Subcutaneous adipose tissue (tissue), 4 donors: ENCODE results near the gene ADGRL3. TPM values are rescaled to one million over a fixed set of nuclear protein-coding genes. Genes with fewer than 3 reads are reported as not detected.

Source experiments
- total RNA-seq, 4 donors: library from RNA; depleted of rRNA; stranded (reverse); fragments of >200 nt; gene quantifications; one replicate each; pipeline ENCODE4 v1.1.0, GENCODE V29; 2016
- TF ChIP-seq, protein P1 (sequence below): fragments of 450-650 bp; IDR thresholded peaks from one replicate; pipeline ENCODE4 v1.5.1; 2016; ENCODE audit warnings: low read depth, mild to moderate bottlenecking, control low read depth, antibody characterized with exemption, moderate library complexity

ADGRL3 gene
- total RNA-seq, 4 donors from 2014 or later, result 6.3 to 12.2 (median 9.2) TPM

DNA sequence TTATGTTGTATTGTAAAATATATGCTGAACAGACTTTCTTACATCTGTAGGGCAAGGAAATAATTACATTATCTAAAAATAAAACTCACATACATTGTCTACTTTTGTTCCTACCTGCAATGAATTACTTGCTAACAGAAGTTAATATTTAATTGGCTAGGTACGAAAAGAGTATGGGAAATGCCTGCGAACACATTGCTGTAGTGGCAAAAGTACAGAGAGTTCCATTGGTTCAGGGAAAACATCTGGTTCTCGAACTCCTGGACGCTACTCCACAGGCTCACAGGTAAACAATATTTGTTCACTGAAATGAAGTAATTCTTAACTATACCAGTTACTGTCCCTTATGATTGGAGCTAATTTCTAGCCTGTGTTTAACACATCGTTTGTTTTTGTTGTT, 837.4 kb downstream of the ADGRL3 start:
- TF ChIP-seq, protein P1, sequence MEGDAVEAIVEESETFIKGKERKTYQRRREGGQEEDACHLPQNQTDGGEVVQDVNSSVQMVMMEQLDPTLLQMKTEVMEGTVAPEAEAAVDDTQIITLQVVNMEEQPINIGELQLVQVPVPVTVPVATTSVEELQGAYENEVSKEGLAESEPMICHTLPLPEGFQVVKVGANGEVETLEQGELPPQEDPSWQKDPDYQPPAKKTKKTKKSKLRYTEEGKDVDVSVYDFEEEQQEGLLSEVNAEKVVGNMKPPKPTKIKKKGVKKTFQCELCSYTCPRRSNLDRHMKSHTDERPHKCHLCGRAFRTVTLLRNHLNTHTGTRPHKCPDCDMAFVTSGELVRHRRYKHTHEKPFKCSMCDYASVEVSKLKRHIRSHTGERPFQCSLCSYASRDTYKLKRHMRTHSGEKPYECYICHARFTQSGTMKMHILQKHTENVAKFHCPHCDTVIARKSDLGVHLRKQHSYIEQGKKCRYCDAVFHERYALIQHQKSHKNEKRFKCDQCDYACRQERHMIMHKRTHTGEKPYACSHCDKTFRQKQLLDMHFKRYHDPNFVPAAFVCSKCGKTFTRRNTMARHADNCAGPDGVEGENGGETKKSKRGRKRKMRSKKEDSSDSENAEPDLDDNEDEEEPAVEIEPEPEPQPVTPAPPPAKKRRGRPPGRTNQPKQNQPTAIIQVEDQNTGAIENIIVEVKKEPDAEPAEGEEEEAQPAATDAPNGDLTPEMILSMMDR, result no peak

DNA sequence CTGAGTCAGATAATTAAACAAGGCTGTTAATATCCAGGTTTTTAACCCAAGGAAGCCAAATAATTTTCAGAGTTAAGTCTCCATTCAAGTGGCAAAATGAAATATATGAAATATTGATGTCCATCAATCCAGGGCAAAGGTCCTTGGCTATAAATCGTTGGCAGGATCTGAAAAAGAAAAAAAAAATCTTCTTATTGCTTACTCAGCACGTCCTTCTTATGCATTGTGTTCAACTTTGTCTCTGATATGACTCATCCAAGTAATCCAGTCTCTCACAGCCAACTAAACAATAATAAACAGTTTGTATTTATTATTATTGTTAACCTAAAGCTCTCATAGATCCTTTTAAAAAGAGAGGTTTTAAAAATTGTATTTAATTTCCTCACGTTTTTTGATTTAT, 851.2 kb downstream of the ADGRL3 start:
- TF ChIP-seq, protein P1, result no peak

DNA sequence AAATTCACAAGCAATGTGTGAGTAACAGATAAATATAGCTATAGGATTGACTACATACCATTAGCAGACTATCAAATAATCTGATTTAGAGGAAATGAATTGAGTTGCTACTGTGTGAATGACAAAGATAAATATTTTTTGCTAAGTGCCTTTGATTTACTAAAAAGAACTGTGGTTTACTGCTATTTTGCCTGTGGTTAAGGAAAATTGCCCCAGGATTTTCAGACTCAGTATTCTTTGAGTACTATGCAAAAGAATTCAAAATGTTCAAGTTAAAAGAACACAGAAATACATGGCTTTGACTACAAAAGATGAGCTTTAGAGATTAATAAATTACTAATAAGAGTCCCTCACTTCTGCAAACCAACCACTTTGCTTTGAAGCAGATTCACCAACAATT, 853.8 kb downstream of the ADGRL3 start:
- TF ChIP-seq, protein P1, result no peak

DNA sequence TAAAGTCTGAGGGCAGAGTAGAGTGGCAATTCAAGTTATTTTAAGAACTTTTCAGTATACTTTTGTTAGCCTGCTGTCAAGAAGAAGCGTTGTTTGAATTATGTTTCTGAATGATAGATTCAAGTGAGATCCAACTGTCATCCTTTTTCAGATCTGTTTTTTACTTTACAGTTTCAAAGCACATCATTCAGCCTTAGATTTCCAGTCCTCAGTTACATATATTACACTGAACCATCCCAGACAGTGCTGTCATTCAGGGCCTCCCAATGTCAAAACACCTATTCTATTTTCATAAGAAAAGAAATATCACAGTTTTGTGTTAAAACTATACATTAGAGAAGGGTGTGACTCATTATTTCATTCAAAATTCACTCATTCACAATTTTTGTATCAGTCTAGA, 856.9 kb downstream of the ADGRL3 start:
- TF ChIP-seq, protein P1, result no peak

DNA sequence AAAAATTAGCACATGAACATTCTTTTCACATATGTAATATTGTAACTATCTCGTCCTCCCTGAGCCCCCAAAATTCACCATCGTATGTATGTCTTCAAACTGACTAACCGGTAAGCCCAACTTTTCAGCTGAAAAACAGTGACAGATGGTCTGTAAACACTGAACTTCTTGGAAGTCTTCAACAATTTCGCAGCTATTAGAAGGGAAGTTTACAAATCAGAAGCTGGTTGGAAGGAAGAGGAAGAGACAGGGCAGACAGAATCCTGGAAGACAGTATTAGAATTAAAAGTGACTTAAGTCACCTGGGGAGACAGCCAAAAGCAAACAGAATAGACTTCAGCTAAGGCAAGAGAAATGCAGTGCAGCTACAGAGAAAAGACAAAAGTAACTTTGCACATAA, 858.4 kb downstream of the ADGRL3 start:
- TF ChIP-seq, protein P1, result no peak

DNA sequence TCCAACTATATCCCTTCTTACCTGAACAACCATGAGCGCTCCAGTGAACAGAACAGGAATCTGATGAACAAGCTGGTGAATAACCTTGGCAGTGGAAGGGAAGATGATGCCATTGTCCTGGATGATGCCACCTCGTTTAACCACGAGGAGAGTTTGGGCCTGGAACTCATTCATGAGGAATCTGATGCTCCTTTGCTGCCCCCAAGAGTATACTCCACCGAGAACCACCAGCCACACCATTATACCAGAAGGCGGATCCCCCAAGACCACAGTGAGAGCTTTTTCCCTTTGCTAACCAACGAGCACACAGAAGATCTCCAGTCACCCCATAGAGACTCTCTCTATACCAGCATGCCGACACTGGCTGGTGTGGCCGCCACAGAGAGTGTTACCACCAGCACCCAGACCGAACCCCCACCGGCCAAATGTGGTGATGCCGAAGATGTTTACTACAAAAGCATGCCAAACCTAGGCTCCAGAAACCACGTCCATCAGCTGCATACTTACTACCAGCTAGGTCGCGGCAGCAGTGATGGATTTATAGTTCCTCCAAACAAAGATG, 870.2 kb downstream of the ADGRL3 start:
- TF ChIP-seq, protein P1, result no peak

DNA sequence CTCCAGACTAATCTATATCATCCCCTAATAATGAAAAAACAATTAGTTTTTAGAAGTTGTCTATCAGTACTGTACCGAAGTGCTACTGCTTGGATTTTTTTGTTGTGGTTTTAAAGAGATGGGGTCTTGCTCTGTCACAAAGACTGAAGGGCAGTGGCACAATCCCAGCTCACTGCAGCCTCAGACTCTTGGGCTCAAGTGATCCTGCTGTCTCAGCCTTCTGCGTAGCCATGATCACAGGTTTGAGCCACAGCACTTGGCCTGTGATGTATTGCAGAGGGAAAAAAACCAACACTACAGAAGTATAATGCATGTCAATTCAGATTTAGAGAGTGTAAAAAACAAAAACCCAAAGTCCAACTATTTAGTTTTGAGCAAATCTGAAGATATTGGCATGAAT, 875.0 kb downstream of the ADGRL3 start:
- TF ChIP-seq, protein P1, result no peak
